ENCODE results near the gene SLIT1. TPM values are rescaled to one million over a fixed set of nuclear protein-coding genes. Genes with fewer than 3 reads are reported as not detected.

SLIT1 gene
- total RNA-seq, 1 donor from 2014 or later, result under 0.01 TPM

DNA sequence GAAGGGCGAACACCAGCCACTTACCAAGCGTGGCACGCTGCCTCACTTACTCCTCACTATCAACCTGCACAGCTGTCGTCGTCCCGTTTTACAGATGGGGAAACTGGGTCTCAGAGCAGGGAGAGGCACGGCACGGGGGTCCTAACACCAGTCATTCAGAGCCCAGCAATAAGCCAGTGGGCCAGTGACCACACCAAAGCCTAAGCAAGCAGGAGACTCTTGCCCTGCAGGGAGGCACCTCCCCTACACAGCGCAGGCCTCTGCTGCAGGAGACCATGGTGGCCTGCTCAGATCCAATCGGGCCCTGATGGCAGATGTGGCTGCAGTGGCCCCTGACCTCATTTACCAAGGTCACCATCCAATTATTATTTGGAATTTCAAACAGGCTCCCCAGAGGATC lies 4.8 kb downstream of the SLIT1 start:
- no peak for FAIRE-seq
- no peak overlapping the region for H3K4me3 ChIP-seq (ENCODE audit: low read depth, low read length)
- no peak for TF ChIP-seq CTCF (IDR thresholded peaks at IDR 0.05; ENCODE audit: insufficient read depth, low read length, severe bottlenecking)
- peaks cover 21% of the 10 kb centered on the region for H3K27me3 ChIP-seq (ENCODE audit: control insufficient read depth, insufficient read depth, low read length)
- DNase-seq (ENCODE audit: low read depth), result no peak
- no peaks in the 10 kb centered on the region for H3K36me3 ChIP-seq (ENCODE audit: control insufficient read depth, insufficient read depth, low read length)

DNA sequence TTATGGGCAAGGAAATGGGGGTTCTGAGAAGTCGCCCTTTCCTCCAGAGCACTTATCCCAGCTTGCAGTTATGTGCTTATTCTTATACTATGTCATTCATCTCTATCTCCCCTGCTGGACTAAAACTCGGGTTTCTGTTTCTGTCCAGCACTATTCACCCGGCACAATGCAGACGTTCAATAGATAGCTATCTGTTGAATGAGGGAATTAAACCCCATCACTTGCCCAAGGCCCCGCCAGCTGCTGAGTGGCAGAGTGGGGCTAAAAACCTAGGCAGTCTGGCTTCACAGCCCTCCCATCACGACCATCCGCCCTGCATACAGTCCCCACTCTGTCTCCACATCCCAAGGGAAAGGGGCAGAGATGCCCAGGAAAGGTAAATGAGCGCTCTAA lies 5.4 kb downstream of the SLIT1 start:
- Histone ChIP-seq H3K27me3 (ENCODE audit: control insufficient read depth, insufficient read depth, low read length) (peaks cover 16% of the 10 kb centered on the region), H3K36me3 (ENCODE audit: control insufficient read depth, insufficient read depth, low read length) (no peaks in the 10 kb centered on the region), H3K4me3 (ENCODE audit: low read depth, low read length) (no peak overlapping the region)
- TF ChIP-seq CTCF (IDR thresholded peaks at IDR 0.05; ENCODE audit: insufficient read depth, low read length, severe bottlenecking), result no peak
- FAIRE-seq (no peak), DNase-seq (ENCODE audit: low read depth) (no peak)

- H3K27me3 ChIP-seq (ENCODE audit: control insufficient read depth, insufficient read depth, low read length), result peaks cover 12% of the 10 kb centered on the region
- H3K36me3 ChIP-seq (ENCODE audit: control insufficient read depth, insufficient read depth, low read length), result no peaks in the 10 kb centered on the region
- H3K4me3 ChIP-seq (ENCODE audit: low read depth, low read length), result no peak overlapping the region
- no peak for TF ChIP-seq CTCF (IDR thresholded peaks at IDR 0.05; ENCODE audit: insufficient read depth, low read length, severe bottlenecking)
- FAIRE-seq (no peak), DNase-seq (ENCODE audit: low read depth) (no peak)
Observed at GRCh38 chr10:97179731-97180362, 5.9 kb downstream of the SLIT1 start.

GRCh38 chr10:97179311-97179710 lies 6.4 kb downstream of the SLIT1 start:
- FAIRE-seq, result no peak
- TF ChIP-seq CTCF (IDR thresholded peaks at IDR 0.05; ENCODE audit: insufficient read depth, low read length, severe bottlenecking), result no peak
- DNase-seq (ENCODE audit: low read depth), result no peak
- H3K4me3 ChIP-seq (ENCODE audit: low read depth, low read length), result no peak overlapping the region
- H3K36me3 ChIP-seq (ENCODE audit: control insufficient read depth, insufficient read depth, low read length), result no peaks in the 10 kb centered on the region
- peaks cover 10% of the 10 kb centered on the region for H3K27me3 ChIP-seq (ENCODE audit: control insufficient read depth, insufficient read depth, low read length)

- TF ChIP-seq CTCF (IDR thresholded peaks at IDR 0.05; ENCODE audit: insufficient read depth, low read length, severe bottlenecking), result no peak
- FAIRE-seq, result no peak
- peaks cover 8% of the 10 kb centered on the region for H3K27me3 ChIP-seq (ENCODE audit: control insufficient read depth, insufficient read depth, low read length)
- no peaks in the 10 kb centered on the region for H3K36me3 ChIP-seq (ENCODE audit: control insufficient read depth, insufficient read depth, low read length)
- DNase-seq (ENCODE audit: low read depth), result no peak
- no peak overlapping the region for H3K4me3 ChIP-seq (ENCODE audit: low read depth, low read length)
Observed at GRCh38 chr10:97178074-97178473, 7.7 kb downstream of the SLIT1 start.

DNA sequence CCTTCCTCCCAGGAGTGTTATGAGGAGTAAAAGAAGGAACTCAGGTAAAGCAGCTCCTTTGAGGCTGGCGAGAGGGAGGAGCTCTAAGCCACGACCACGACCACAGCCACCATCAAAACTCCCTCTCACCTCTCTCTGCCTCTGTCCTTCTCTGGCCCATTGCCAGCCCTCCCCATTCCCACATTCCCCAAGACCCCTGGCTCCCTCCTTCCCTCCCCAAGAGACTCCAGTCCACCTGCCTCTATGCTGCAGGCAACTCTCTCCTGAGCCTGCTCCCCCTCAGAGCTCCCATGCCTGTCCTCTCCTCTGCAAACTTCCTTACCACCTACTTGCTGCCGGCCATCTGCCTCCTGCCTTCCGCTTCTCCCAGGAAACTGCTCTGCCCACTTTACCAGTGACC lies 9.5 kb downstream of the SLIT1 start:
- FAIRE-seq (no peak), DNase-seq (ENCODE audit: low read depth) (no peak)
- TF ChIP-seq CTCF (IDR thresholded peaks at IDR 0.05; ENCODE audit: insufficient read depth, low read length, severe bottlenecking), result no peak

More for the DNA sequence above, 9.5 kb downstream of the SLIT1 start:
- Histone ChIP-seq H3K36me3 (ENCODE audit: control insufficient read depth, insufficient read depth, low read length) (no peaks in the 10 kb centered on the region), H3K27me3 (ENCODE audit: control insufficient read depth, insufficient read depth, low read length) (peaks cover 9% of the 10 kb centered on the region), H3K4me3 (ENCODE audit: low read depth, low read length) (no peak overlapping the region)
